Iris pigment epithelial cell (primary cell): ENCODE results near the gene SH3GL2.

ENCODE experiments used
- DNase-seq: peaks from one replicate; pipeline ENCODE4 v3.0.0-alpha.2; 2011; ENCODE audit warnings: low read depth

Gene SH3GL2

GRCh38 chr9:17658237-17658636 is 79.4 kb downstream of the SH3GL2 start:
- no peak for DNase-seq

- DNase-seq: no peak
Observed at GRCh38 chr9:17660158-17660557, 81.3 kb downstream of the SH3GL2 start.

GRCh38 chr9:17665450-17665849 is 86.6 kb downstream of the SH3GL2 start:
- DNase-seq: no peak

- DNase-seq: no peak
Observed at GRCh38 chr9:17669206-17669605, 90.3 kb downstream of the SH3GL2 start.

- DNase-seq: no peak
Observed at GRCh38 chr9:17682684-17683083, 103.8 kb downstream of the SH3GL2 start.

GRCh38 chr9:17688834-17689233 is 110.0 kb downstream of the SH3GL2 start:
- no peak for DNase-seq

- DNase-seq: no peak
Observed at GRCh38 chr9:17694336-17694735, 115.5 kb downstream of the SH3GL2 start.

GRCh38 chr9:17695482-17695881 is 116.6 kb downstream of the SH3GL2 start:
- DNase-seq: no peak

GRCh38 chr9:17699615-17700330 is 120.9 kb downstream of the SH3GL2 start:
- DNase-seq: no peak

- DNase-seq: no peak
Observed at GRCh38 chr9:17706347-17706746, 127.5 kb downstream of the SH3GL2 start.

- no peak for DNase-seq
Observed at GRCh38 chr9:17719053-17719452, 140.2 kb downstream of the SH3GL2 start.

- DNase-seq: no peak
Observed at GRCh38 chr9:17721954-17722353, 143.1 kb downstream of the SH3GL2 start.

- peak; percentile 1 for DNase-seq
Observed at GRCh38 chr9:17723656-17724055, 144.8 kb downstream of the SH3GL2 start.

GRCh38 chr9:17725399-17726010 is 146.6 kb downstream of the SH3GL2 start:
- DNase-seq: no peak

GRCh38 chr9:17726298-17726697 is 147.4 kb downstream of the SH3GL2 start:
- DNase-seq: no peak

- DNase-seq: no peak
Observed at GRCh38 chr9:17730899-17731298, 152.0 kb downstream of the SH3GL2 start.

GRCh38 chr9:17731308-17731707 is 152.4 kb downstream of the SH3GL2 start:
- DNase-seq: no peak

- no peak for DNase-seq
Observed at GRCh38 chr9:17734674-17735073, 155.8 kb downstream of the SH3GL2 start.

- DNase-seq: no peak
Observed at GRCh38 chr9:17735859-17736258, 157.0 kb downstream of the SH3GL2 start.

- DNase-seq: no peak
Observed at GRCh38 chr9:17739022-17739421, 160.2 kb downstream of the SH3GL2 start.

GRCh38 chr9:17739736-17740135 is 160.9 kb downstream of the SH3GL2 start:
- no peak for DNase-seq

GRCh38 chr9:17742067-17742466 is 163.2 kb downstream of the SH3GL2 start:
- peak; percentile 1 for DNase-seq

GRCh38 chr9:17744786-17745185 is 165.9 kb downstream of the SH3GL2 start:
- peak; percentile 18 for DNase-seq

GRCh38 chr9:17750269-17750668 is 171.4 kb downstream of the SH3GL2 start:
- no peak for DNase-seq
